ENCODE results near the gene GBE1.

The GBE1 gene

DNA sequence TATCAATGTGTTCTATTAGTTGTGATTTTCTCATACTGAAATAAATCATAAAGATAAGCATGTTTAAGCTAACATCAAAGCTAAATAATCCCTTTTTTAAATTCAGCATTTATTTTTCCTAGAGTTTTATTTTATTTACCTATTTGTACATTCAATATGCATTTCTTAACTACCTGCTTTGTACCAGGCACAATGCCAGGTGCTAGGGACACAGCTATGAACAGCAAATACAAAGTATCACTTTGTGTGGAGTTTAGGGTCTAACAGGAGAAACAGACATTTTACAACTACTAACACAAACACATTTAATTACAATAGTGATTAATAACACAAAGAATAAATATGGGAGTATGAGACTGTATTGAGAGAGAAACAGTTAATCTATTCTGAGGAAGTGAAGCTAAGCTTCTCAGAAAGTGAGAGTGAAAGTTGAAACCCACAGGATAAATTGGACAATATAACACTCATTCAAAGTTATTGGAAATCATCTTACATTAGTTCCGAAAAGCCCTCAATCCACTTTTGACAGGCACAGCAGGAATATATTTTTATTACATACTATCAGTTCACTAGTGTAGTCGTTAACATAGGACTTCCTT is 159.6 kb downstream of the GBE1 start:
- no peak for DNase-seq

DNA sequence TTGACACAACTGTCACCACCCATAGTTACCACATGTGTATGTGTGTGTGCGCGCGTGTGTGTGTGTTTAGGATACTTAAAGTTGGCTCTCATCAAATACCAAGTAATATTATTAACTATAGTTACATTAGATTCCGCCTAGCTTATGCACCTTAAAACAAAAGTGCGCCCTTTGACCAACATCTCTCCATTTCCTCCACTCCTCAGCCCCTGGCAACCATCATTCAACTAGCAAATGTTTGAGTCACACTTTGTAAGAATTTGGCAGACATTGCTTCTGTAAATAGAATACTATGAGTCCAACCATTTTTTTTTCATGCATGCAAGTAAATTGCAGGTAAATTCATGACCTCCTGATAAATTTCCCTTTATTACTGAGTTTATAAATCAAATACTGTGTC is 169.3 kb downstream of the GBE1 start:
- DNase-seq = no peak

GRCh38 chr3:81585937-81586336 is 175.5 kb downstream of the GBE1 start:
- no peak for DNase-seq

- DNase-seq = no peak
These were observed 176.4 kb downstream of the GBE1 start for GRCh38 chr3:81585056-81585455.

DNA sequence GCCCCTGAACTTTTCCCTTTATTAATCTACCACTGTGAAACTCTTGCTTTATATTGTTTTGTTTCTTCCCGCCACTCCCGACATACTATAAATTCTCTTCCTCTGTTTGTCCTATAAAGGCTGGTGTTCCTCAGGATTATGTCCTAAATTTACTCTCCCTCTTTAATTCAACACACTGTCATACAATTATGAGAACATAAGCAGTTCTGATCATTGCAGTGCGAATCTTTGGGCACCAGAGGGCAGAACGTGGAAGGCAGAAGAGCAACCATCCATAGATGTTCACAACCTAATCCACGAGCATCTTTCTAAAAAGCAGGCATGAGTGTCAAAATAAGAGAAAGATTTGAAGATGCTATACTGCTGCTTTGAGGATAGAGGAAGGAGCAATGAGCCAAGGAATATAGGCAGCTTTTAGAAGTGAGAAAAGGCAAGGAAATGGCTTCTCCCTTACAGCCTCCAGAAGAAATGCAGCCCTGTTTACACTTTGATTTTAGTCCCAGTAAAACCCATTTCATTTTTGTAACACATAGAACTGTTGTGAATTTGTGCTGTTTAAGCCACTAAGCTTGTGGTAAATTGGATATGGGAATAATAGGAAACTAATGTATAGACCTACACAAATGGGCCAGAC is 179.4 kb downstream of the GBE1 start:
- no peak for DNase-seq

GRCh38 chr3:81580355-81580754 is 181.1 kb downstream of the GBE1 start:
- DNase-seq = no peak

DNA sequence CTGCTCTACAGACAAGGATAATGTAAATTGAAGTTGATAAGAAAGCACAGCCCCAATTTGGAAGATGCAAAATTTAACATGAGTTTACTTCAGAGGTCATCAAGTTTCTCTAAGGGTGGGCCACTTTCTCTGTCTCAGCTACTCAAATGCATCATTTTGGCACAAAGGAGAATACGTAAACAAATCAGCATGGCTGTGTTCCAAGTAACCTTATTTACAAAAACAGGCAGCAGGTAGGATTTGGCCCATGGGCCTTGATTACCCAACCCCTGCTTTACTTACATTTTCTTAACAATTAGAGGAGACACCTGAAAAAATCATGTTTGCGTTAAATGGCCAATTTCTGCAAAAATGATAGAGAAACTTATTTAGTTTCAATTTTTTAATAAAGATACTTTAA is 181.7 kb downstream of the GBE1 start:
- no peak for DNase-seq

GRCh38 chr3:81572201-81572756 is 189.2 kb downstream of the GBE1 start:
- no peak for DNase-seq

DNA sequence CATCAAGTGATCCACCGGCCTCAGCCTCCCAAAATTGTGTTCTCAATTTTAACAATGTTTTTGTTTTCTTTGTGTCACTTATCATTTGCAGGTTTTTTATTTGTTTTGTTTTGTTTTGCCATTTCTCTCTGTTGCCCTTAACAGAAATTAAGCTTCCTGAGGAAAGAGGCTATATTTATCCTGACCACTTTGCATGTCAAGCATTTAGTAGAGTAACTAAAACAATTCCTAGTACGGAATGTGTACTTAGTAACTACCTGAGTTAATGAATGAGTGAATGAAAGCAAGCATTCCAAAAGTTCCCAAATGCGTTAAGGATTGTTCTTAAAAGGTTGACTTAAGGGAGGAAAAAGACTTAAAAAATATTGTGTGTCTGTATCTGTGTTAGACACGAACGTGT is 193.1 kb downstream of the GBE1 start:
- DNase-seq = no peak

- DNase-seq = no peak
These were observed 196.4 kb downstream of the GBE1 start for GRCh38 chr3:81565041-81565440.

DNA sequence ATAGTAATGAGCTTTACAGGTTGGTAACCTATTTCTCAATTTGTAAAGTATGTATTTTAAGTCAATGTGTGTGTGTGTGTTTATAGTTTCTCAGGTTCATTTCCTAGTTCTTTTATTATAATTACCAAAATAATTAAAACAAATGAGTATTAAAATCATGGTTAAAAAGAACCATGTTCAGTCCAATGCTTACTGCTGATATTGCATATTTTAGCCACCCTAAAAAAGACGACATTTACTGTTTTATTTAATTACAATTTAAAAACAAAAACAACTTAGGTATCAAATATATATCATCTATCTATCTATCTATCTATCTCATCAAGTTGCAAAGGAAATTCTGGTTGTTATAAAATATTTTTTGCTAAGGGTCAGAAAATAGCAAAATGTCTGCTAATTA is 203.3 kb downstream of the GBE1 start:
- no peak for DNase-seq

GRCh38 chr3:81554801-81555200 is 206.6 kb downstream of the GBE1 start:
- DNase-seq = no peak

GRCh38 chr3:81554388-81554787 is 207.1 kb downstream of the GBE1 start:
- no peak for DNase-seq

- DNase-seq = no peak
These were observed 211.0 kb downstream of the GBE1 start for GRCh38 chr3:81550415-81550814.

DNA sequence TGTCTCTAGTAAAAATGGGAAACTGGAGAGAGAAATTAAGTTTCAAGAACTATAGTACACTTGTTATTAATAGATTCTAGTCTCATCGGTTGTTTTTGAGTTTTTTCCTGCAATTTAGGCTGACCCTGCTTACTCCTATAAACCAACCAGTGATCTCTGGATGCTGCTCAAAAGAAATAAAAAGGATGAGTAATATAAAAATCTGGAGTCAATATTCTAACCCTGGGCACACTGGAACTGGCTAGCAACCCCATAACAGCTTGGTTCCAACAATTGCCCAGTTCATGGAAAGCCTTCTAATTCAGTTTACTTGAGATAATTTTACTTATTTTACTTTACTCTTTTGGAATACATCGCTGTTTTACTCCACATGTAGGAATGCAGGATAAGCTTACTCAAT is 211.6 kb downstream of the GBE1 start:
- no peak for DNase-seq

GRCh38 chr3:81549388-81549787 is 212.1 kb downstream of the GBE1 start:
- no peak for DNase-seq

GRCh38 chr3:81545572-81545971 is 215.9 kb downstream of the GBE1 start:
- DNase-seq = no peak

DNA sequence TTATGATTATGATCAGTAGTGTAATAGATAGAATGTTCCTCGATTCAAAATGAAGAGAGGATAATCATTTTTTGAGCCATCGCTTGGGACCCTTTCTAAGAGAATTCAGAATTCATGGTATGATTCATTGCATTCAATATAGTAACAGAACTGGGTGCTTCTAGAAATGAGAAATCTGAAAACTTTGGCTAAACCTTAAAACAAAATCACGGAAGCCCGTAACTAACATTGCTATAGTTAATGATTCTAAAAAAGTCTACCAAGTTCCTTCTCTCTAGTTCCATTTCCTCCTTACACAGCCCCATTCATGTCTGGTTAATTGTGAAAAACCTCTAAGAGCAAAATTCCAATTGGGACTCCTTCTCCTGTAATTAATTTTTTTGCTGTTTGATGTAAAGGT is 217.1 kb downstream of the GBE1 start:
- DNase-seq = no peak

GRCh38 chr3:81540787-81541186 is 220.7 kb downstream of the GBE1 start:
- DNase-seq = no peak

DNA sequence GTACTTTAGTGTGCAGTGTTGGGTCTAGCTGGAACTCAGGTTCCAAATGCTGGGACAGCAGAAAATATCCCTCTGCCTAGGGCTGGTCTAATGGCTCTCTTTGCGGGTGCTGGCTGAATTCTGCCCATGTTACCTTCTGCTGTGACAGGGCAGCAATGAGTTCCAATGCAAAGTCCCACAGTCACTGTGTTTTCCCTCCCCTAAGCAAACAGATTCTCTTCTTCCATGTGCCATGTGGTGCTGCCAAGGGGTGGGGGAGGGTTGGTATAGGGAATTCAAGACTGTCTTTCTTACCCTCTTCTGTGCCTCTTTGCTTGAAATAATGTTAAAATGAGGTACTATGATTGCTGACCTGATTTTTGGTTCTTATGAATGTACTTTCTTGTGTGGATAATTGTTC is 229.6 kb downstream of the GBE1 start:
- no peak for DNase-seq

- DNase-seq = no peak
These were observed 230.2 kb downstream of the GBE1 start for GRCh38 chr3:81531263-81531662.

- DNase-seq = no peak
These were observed 231.1 kb downstream of the GBE1 start for GRCh38 chr3:81530180-81530939.

DNA sequence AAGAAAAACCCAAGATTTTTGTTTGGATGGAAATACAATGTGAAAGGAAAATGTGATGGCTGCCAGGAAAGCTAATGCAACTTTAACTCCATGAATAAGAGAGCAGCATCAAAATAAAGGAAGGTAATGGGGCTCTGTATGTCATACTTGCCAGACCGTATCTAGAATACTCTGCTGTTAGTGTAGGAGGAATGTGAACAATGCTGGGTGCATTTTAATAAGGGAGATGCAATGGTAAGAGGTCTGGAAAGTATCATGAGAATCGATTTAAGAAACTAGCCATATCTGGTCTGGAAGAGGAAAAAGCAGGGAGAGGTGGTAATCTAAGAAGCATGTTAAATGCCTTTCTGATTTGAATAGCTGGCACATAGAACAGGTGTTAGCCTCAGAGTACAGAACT is 239.6 kb downstream of the GBE1 start:
- no peak for DNase-seq

- DNase-seq = no peak
These were observed 242.5 kb downstream of the GBE1 start for GRCh38 chr3:81518945-81519344.

All from T-helper 9 cell (primary cell).